K562 (cell line): ENCODE results near the gene ZFR2. TPM values are rescaled to one million over a fixed set of nuclear protein-coding genes. Genes with fewer than 3 reads are reported as not detected.
A peak's percentile ranks its signal among the peaks of the same experiment; 100 is the strongest.

Source experiments
- ATAC-seq: fragments of 200-7000 bp; cut with Tn5 transposase; 3 replicates; pipeline ENCODE4 v1.9.1; 2020; ENCODE audit warnings: moderate library complexity
- BruUV-seq: library from RNA; stranded (reverse); fragments of 400-500 nt; replicated peaks from 2 replicates; lab custom pipeline; 2021; lab: Mats Ljungman, UMichigan
- CTCF ChIA-PET: fragments of 300-600 bp; formaldehyde crosslinking; extraction: SDS; loops from one replicate; lab custom pipeline; 2021; ENCODE audit warnings: low intra/inter-chr PET ratio; lab: Yijun Ruan, JAX
- POLR2A ChIA-PET: fragments of 300-600, 350-650 bp; sonication (Branson Sonifier 250); formaldehyde crosslinking; extraction: SDS; loops from one replicate; lab custom pipeline; 2021; ENCODE audit warnings: antibody characterized with exemption, inconsistent platforms; lab: Yijun Ruan, JAX
- DNase-seq, 4 experiments: peaks; one replicate each; pipeline versions ENCODE4 v3.0.0 to v3.0.0-alpha.2; 2011 to 2018; ENCODE audit warnings: low spot score in 3 of 4, mixed read lengths in 3 of 4; ENCODE audit errors: extremely low read depth in 1 of 4
- FAIRE-seq: peaks from 2 replicates; lab custom pipeline; 2011; peaks lifted over from hg19 to GRCh38; lab: Jason Lieb, UNC
- H2AFZ ChIP-seq: 2 replicates; pipeline ENCODE4 v1.6.0; 2011; ENCODE audit warnings: low read depth, low read length, control low read depth, inconsistent platforms
- H3K27ac ChIP-seq: fragments of 200-600 bp; 3 replicates; pipeline ENCODE4 v1.8.0; 2011; ENCODE audit warnings: low read depth, mild to moderate bottlenecking, control low read depth, inconsistent platforms, low read length, moderate library complexity, mixed read lengths; ENCODE audit errors: extremely low read depth
- H3K27me3 ChIP-seq, 2 experiments: fragments of 300-600 bp in 1 of 2; 2 replicates in 1 of 2; 3 replicates in 1 of 2; pipeline versions ENCODE4 v1.6.0 to v1.8.0; 2011; ENCODE audit warnings: inconsistent platforms in 2 of 2, low read length in 2 of 2, mild to moderate bottlenecking in 1 of 2, mixed read lengths in 1 of 2, moderate library complexity in 1 of 2; ENCODE audit not compliant: control insufficient read depth in 2 of 2, insufficient read depth in 2 of 2
- H3K36me3 ChIP-seq: fragments of 300-600 bp; 3 replicates; pipeline ENCODE4 v1.8.0; 2011; ENCODE audit warnings: mild to moderate bottlenecking, low read length, inconsistent platforms; ENCODE audit not compliant: control insufficient read depth, insufficient read depth
- H3K4me1 ChIP-seq, 2 experiments: fragments of 200-600 bp in 1 of 2; replicated peaks in 1 of 2; 2 replicates in 1 of 2; 3 replicates in 1 of 2; pipeline versions ENCODE4 v1.5.1 to v1.8.0; 2011; ENCODE audit warnings: inconsistent platforms in 2 of 2, low read length in 2 of 2, mild to moderate bottlenecking in 1 of 2, mixed read lengths in 1 of 2, moderate library complexity in 1 of 2; ENCODE audit not compliant: control insufficient read depth in 2 of 2, insufficient read depth in 2 of 2
- H3K4me2 ChIP-seq: 2 replicates; pipeline ENCODE4 v1.6.1; 2011; ENCODE audit warnings: low read length, control low read depth, inconsistent platforms, mixed read lengths; ENCODE audit not compliant: insufficient read depth
- H3K4me3 ChIP-seq: fragments of 200-600 bp; sonication (generic), shearing (Covaris generic); 2 replicates; pipeline ENCODE4 v1.5.1; 2016; ENCODE audit warnings: control low read depth, inconsistent platforms
- H3K79me2 ChIP-seq: fragments of 200-600 bp; 3 replicates; pipeline ENCODE4 v1.8.0; 2011; ENCODE audit warnings: low read length, inconsistent platforms; ENCODE audit not compliant: control insufficient read depth, insufficient read depth
- H3K9ac ChIP-seq, 2 experiments: 2 replicates each; pipeline versions ENCODE4 v1.6.0 to v1.6.1; 2011; ENCODE audit warnings: low read depth in 2 of 2, low read length in 2 of 2, control low read depth in 1 of 2, inconsistent platforms in 1 of 2, mild to moderate bottlenecking in 1 of 2, mixed read lengths in 1 of 2; ENCODE audit not compliant: insufficient read depth in 1 of 2
- H3K9me1 ChIP-seq: one replicate; pipeline ENCODE4 v1.6.0; 2011; ENCODE audit warnings: inconsistent platforms, mild to moderate bottlenecking, low read length, moderate library complexity; ENCODE audit not compliant: control insufficient read depth, insufficient read depth
- H3K9me3 ChIP-seq: replicated peaks from 2 replicates; pipeline ENCODE4 v1.5.1; 2011; ENCODE audit warnings: low read depth, low read length, inconsistent platforms; ENCODE audit not compliant: control insufficient read depth, insufficient read depth
- H4K20me1 ChIP-seq: replicated peaks from 2 replicates; pipeline ENCODE4 v1.6.1; 2011; ENCODE audit warnings: low read length, inconsistent platforms, mixed read lengths; ENCODE audit not compliant: control insufficient read depth, insufficient read depth
- ATF7 ChIP-seq: fragments of 450-650 bp; IDR thresholded peaks from 2 replicates; pipeline ENCODE4 v1.7.1; 2014; ENCODE audit warnings: mild to moderate bottlenecking, moderate library complexity
- EGR1 ChIP-seq: fragments of 450-650 bp; conservative IDR thresholded peaks from 2 replicates; pipeline ENCODE4 v1.6.1; 2017; ENCODE audit warnings: mild to moderate bottlenecking
- ZFX ChIP-seq: sonication (generic); formaldehyde crosslinking; IDR thresholded peaks from 2 replicates; pipeline ENCODE4 v1.8.0; 2022; ENCODE audit warnings: mild to moderate bottlenecking, missing genetic modification reagents, moderate library complexity
- ZNF384 ChIP-seq: IDR thresholded peaks from 2 replicates; pipeline ENCODE4 v1.6.1; 2012; ENCODE audit warnings: low read depth, low read length, improper control_type of control experiment
- WGBS: fragments of 100-300 bp; shearing (Covaris generic); methylation state at CpG from one replicate; pipeline ENCODE4 v1.1.6; 2016; ENCODE audit warnings: low coverage, mixed read lengths; ENCODE audit not compliant: insufficient coverage; ENCODE audit errors: missing lambda C conversion rate; 5-methylcytosine and 5-hydroxymethylcytosine counted together
- in situ Hi-C: fragments of 300-500 bp; cut with MboI; formaldehyde crosslinking; loops from 4 replicates; pipeline ENCODE4 v1.15.0; 2018; ENCODE audit warnings: inconsistent platforms, mixed read lengths
- intact Hi-C: fragments of 100-400 bp; cut with micrococcal nuclease; formaldehyde crosslinking; loops from 2 replicates; pipeline ENCODE4 v1.14.2; 2022
- polyA plus RNA-seq, 8 experiments: library from polyadenylated mRNA; depleted of rRNA in 4 of 8; stranded (reverse) in 5 of 8; unstranded in 3 of 8; fragments of >200 nt; fragmentation: Nextera tagmentation in 2 of 8; fragmentation: Illumina TruSeq in 1 of 8; extraction: Ambion mirVana in 2 of 8; extraction: Trizol in 1 of 8; gene quantifications; 2 replicates each; pipeline versions ENCODE4 v1.2.1 to v1.2.3, GENCODE V29; 2011 to 2014; ENCODE audit warnings: inconsistent platforms in 1 of 8, missing spikeins in 1 of 8
- total RNA-seq, 7 experiments: library from RNA; depleted of rRNA in 6 of 7; stranded (reverse); fragments of >200 nt in 6 of 7; fragmentation: Illumina TruSeq in 2 of 7; extraction: Trizol in 2 of 7; gene quantifications; 2 replicates each; pipeline versions ENCODE4 v1.2.1 to v1.2.3, GENCODE V29; 2011 to 2021; ENCODE audit warnings: low replicate concordance in 1 of 7

Gene ZFR2
- total and polyA plus RNA-seq, 9 of the 15 experiments (the other 6 are each of a cell fraction or from before 2014, with no cell fraction given), result 0.03 to 0.59 (median 0.07) TPM; not detected in 6

GRCh38 chr19:3881272-3882040 lies 12.6 kb upstream of the ZFR2 start:
- H3K9me1 ChIP-seq, result no peaks in the 10 kb centered on the region
- ChIA-PET CTCF (no interaction called here), POLR2A (interaction anchor here (0.5 to 1.6 kb wide), 3 partner anchors 8 to 705 kb away, joined by 3 to 5 read pairs (median 4); partner anchors contain the start of gene EEF2)
- no peaks in the 10 kb centered on the region for H3K79me2 ChIP-seq
- peaks cover 0 to 4% of the 10 kb centered on the region in 2 experiments; a peak in 2 of 5 replicates for H3K4me1 ChIP-seq
- H2AFZ ChIP-seq, result no peak overlapping the region
- H3K36me3 ChIP-seq, result no peaks in the 10 kb centered on the region
- no peak overlapping the region for H3K4me2 ChIP-seq
- FAIRE-seq (no peak), ATAC-seq (peak; percentile 56; the same call in 2 of the 3 replicates), DNase-seq (peak in 2 of 4 experiments; percentile 25)
- H3K27ac ChIP-seq, result no peak overlapping the region
- WGBS, result 4% methylated on average over 17 of the region's 31 CpGs
- BruUV-seq, result no TSS peak
- peaks cover 9 to 23% of the 10 kb centered on the region in 2 experiments; a peak in 4 of 5 replicates for H3K27me3 ChIP-seq
- H3K9ac ChIP-seq, result no peak overlapping the region
- intact Hi-C loops, result no loop called here
- no peaks in the 10 kb centered on the region for H3K9me3 ChIP-seq
- in situ Hi-C loops, result no loop called here
- no peak overlapping the region for H3K4me3 ChIP-seq
- TF ChIP-seq ZFX (CRISPR knock-in tag) (no peak), ZNF384 (peak; percentile 56; the same call in 1 of the 2 replicates), EGR1 (peak; percentile 21; the same call in 1 of the 2 replicates), ATF7 (0 out of 2 replicates have a peak, but pooled peaks have one; percentile 18)
- TF ChIP-seq, all 486 proteins: peak for 3
- peaks cover 4% of the 10 kb centered on the region; the same call in 1 of the 2 replicates for H4K20me1 ChIP-seq
